K562 treated with DMSO at 1 percent for 12 hours (cell line): ENCODE results near the gene CCDC82. TPM values are rescaled to one million over a fixed set of nuclear protein-coding genes. Genes with fewer than 3 reads are reported as not detected.

Experiments
- total RNA-seq: library from RNA; unstranded; fragments of 300-600 nt; gene quantifications from 2 replicates; pipeline ENCODE4 v1.2.3, GENCODE V29; 2022; ENCODE audit not compliant: insufficient read depth

CCDC82 gene
- 8.4 and 23.3 TPM in 2 replicates for total RNA-seq

GRCh38 chr11:96389720-96390487, at the start of gene CCDC82, which contains the start of gene JRKL:
CCDC82 (minus strand) TSS chr11:96389912; CDS start chr11:96384747, 5,165 bp downstream.
JRKL (plus strand) TSS chr11:96390013; CDS start chr11:96390650, 637 bp downstream.

GRCh38 chr11:96342961-96343711, 46.6 kb downstream of the CCDC82 start, which contains the start of gene MAML2:
MAML2 (minus strand) TSS chr11:96343195; CDS start chr11:96341895, 1,300 bp downstream.

Other genes starting within 250 kb of the CCDC82 start
- gene MAML2, start 46.7 kb downstream of the CCDC82 start, total RNA-seq = 1.3 and 7.6 TPM in 2 replicates
- gene JRKL, start 101 bp upstream of the CCDC82 start, total RNA-seq = 2.6 and 5.5 TPM in 2 replicates